ENCODE data around the gene RAP1GAP2. TPM values are rescaled to one million over a fixed set of nuclear protein-coding genes. Genes with fewer than 3 reads are reported as not detected.
"Not testable (repeated sequence)": the region's sequence is repeated elsewhere in the genome, so short reads cannot be mapped to it uniquely, and the experiment has no call there.

Gene RAP1GAP2
- total RNA-seq, 3 donors from 2014 or later (not counting 1 experiment from before 2014, with no cell fraction given): 274 to 418 (median 390) TPM

- DNase-seq: peak; percentile 91 to 98
- no peaks in the 10 kb centered on the region for H3K27me3 Mint-ChIP-seq (ENCODE audit: low read depth in 2 of 2)
- peaks cover 79% of the 10 kb centered on the region for H3K4me1 ChIP-seq (ENCODE audit: control insufficient read depth, insufficient read depth, low read length)
- H3K27ac ChIP-seq (ENCODE audit: low read length): peak overlapping the region; percentile 79
- H3K4me1 Mint-ChIP-seq: peaks cover 46 to 64% of the 10 kb centered on the region in 2 donors
- no peaks in the 10 kb centered on the region for H3K9me3 Mint-ChIP-seq
- WGBS (ENCODE audit: insufficient coverage): under 1% methylated on average over 26 of the region's 27 CpGs
- peak; percentile 65 to 87 (median 77) for ATAC-seq
- H3K27ac Mint-ChIP-seq: peak overlapping the region; percentile 89 to 92
- no peaks in the 10 kb centered on the region for H3K36me3 Mint-ChIP-seq
- TF ChIP-seq CTCF (IDR thresholded peaks at IDR 0.05): no peak
- intact Hi-C loops (cut with micrococcal nuclease): loop anchor here (1.0 to 2.0 kb wide), 5 partner anchors 14 to 950 kb away; partner anchors contain the start of gene RAP1GAP2
- H3K4me3 ChIP-seq (ENCODE audit: low read length): peak overlapping the region; percentile 42
- H3K9me3 ChIP-seq (ENCODE audit: control insufficient read depth, insufficient read depth, low read length): no peaks in the 10 kb centered on the region
- peaks cover 10% of the 10 kb centered on the region for H3K36me3 ChIP-seq (ENCODE audit: control insufficient read depth, insufficient read depth, low read length)
- no peaks in the 10 kb centered on the region for H3K27me3 ChIP-seq (ENCODE audit: control insufficient read depth, insufficient read depth, low read length)
- H3K4me3 Mint-ChIP-seq: peak overlapping the region; percentile 72
Measured at GRCh38 chr17:2814481-2815341, 18.5 kb downstream of the RAP1GAP2 start.

GRCh38 chr17:2815781-2816185 is 19.5 kb downstream of the RAP1GAP2 start:
- H3K4me3 Mint-ChIP-seq: peak overlapping the region; percentile 71
- intact Hi-C loops (cut with micrococcal nuclease): loop anchor here (2.0 kb wide), 3 partner anchors 13 to 949 kb away; no protein-coding TSS in a partner anchor
- peaks cover 82% of the 10 kb centered on the region for H3K4me1 ChIP-seq (ENCODE audit: control insufficient read depth, insufficient read depth, low read length)
- H3K9me3 ChIP-seq (ENCODE audit: control insufficient read depth, insufficient read depth, low read length): no peaks in the 10 kb centered on the region
- H3K27ac ChIP-seq (ENCODE audit: low read length): peak overlapping the region; percentile 79
- H3K27me3 Mint-ChIP-seq (ENCODE audit: low read depth in 2 of 2): no peaks in the 10 kb centered on the region
- no peak overlapping the region for H3K4me3 ChIP-seq (ENCODE audit: low read length)
- no peaks in the 10 kb centered on the region for H3K36me3 Mint-ChIP-seq
- no peak for TF ChIP-seq CTCF (IDR thresholded peaks at IDR 0.05)
- H3K9me3 Mint-ChIP-seq: no peaks in the 10 kb centered on the region
- peaks cover 54 to 65% of the 10 kb centered on the region in 2 donors for H3K4me1 Mint-ChIP-seq
- peak overlapping the region; percentile 89 to 92 for H3K27ac Mint-ChIP-seq
- peaks cover 10% of the 10 kb centered on the region for H3K36me3 ChIP-seq (ENCODE audit: control insufficient read depth, insufficient read depth, low read length)
- no peaks in the 10 kb centered on the region for H3K27me3 ChIP-seq (ENCODE audit: control insufficient read depth, insufficient read depth, low read length)
- DNase-seq (peak; percentile 44 to 65), ATAC-seq (peak in 2 of 3 donors; percentile 27 to 30)
- 50% methylated on average over 16 of the region's 17 CpGs for WGBS (ENCODE audit: insufficient coverage)

DNA sequence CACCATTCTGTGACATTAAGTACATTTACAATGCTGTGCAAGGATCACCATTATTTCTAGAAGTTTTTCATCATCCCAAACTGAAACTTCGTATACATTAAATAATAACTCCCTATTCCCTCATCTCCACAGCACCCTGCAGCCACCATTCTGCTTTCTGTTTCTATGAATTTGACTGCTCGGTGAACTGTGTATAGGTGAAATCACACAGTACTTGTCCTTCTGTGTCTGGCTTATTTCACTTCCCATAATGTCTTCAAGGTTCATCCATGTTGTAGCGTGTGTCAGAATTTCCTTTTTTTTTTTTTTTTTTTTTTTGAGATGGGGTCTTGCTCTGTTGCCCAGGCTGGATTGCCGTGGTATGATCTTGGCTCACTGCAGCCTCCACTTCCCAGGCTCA is 20.4 kb downstream of the RAP1GAP2 start:
- no peaks in the 10 kb centered on the region for H3K27me3 Mint-ChIP-seq (ENCODE audit: low read depth in 2 of 2)
- H3K36me3 Mint-ChIP-seq: no peaks in the 10 kb centered on the region
- WGBS (ENCODE audit: insufficient coverage): 42% methylated on average over 2 of the region's 4 CpGs
- no peaks in the 10 kb centered on the region for H3K9me3 Mint-ChIP-seq
- peaks cover 83% of the 10 kb centered on the region for H3K4me1 ChIP-seq (ENCODE audit: control insufficient read depth, insufficient read depth, low read length)
- peaks cover 56 to 64% of the 10 kb centered on the region in 2 donors for H3K4me1 Mint-ChIP-seq
- no peak for TF ChIP-seq CTCF (IDR thresholded peaks at IDR 0.05)
- no peak overlapping the region for H3K4me3 ChIP-seq (ENCODE audit: low read length)
- no peak for DNase-seq
- H3K27me3 ChIP-seq (ENCODE audit: control insufficient read depth, insufficient read depth, low read length): no peaks in the 10 kb centered on the region
- no peaks in the 10 kb centered on the region for H3K9me3 ChIP-seq (ENCODE audit: control insufficient read depth, insufficient read depth, low read length)
- H3K4me3 Mint-ChIP-seq: no peak overlapping the region
- ATAC-seq: no peak
- H3K27ac ChIP-seq (ENCODE audit: low read length): no peak overlapping the region
- H3K36me3 ChIP-seq (ENCODE audit: control insufficient read depth, insufficient read depth, low read length): peaks cover 5% of the 10 kb centered on the region
- intact Hi-C loops (cut with micrococcal nuclease): no loop called here
- peak overlapping the region in 1 of 2 donors; percentile 92 for H3K27ac Mint-ChIP-seq

DNA sequence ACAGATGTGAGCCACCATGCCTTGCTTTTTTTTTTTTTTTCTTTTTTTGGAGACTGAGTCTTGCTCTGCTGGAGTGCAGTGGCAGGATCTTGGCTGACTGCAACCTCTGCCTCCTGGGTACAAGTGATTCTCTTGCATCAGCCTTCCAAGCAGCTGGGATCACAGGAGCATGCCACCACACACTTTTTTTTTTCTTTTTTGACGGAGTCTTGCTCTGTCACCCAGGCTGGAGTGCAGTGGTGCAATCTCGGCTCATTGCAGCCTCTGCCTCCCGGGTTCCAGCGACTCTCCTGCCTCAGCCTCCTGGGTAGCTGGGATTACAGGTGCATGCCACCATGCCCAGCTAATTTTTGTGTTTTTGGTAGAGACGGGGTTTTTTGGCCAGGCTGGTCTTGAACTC is 23.1 kb downstream of the RAP1GAP2 start:
- H3K27me3 ChIP-seq (ENCODE audit: control insufficient read depth, insufficient read depth, low read length); H3K36me3 Mint-ChIP-seq; H3K9me3 ChIP-seq (ENCODE audit: control insufficient read depth, insufficient read depth, low read length); ATAC-seq; H3K4me3 ChIP-seq (ENCODE audit: low read length); intact Hi-C loops (cut with micrococcal nuclease); H3K27me3 Mint-ChIP-seq (ENCODE audit: low read depth in 2 of 2); DNase-seq; H3K9me3 Mint-ChIP-seq; H3K27ac ChIP-seq (ENCODE audit: low read length): not testable (repeated sequence)
- H3K4me1 Mint-ChIP-seq: peaks cover 52 to 60% of the 10 kb centered on the region in 2 donors
- Histone ChIP-seq H3K4me1 (ENCODE audit: control insufficient read depth, insufficient read depth, low read length) (peaks cover 77% of the 10 kb centered on the region), H3K36me3 (ENCODE audit: control insufficient read depth, insufficient read depth, low read length) (peaks cover 15% of the 10 kb centered on the region)
- WGBS (ENCODE audit: insufficient coverage): 87% methylated on average over 5 of the region's 5 CpGs
- H3K4me3 Mint-ChIP-seq: peak overlapping the region; percentile 17
- H3K27ac Mint-ChIP-seq: peak overlapping the region; percentile 56 to 64

All from natural killer cell (primary cell).